ENCODE results near the gene MAP3K21.

Gene MAP3K21

GRCh38 chr1:233294913-233295236 is 32.6 kb upstream of the MAP3K21 start:
- Histone ChIP-seq H3K36me3 (no peaks in the 10 kb centered on the region), H4K20me1 (no peaks in the 10 kb centered on the region), H3K4me2 (peak overlapping the region; percentile 80 to 98 (median 96)), H3K4me1 (peaks cover 17 to 57% (median 23%) of the 10 kb centered on the region in 10 experiments), H3K27me3 (no peaks in the 10 kb centered on the region), H3K27ac (peak overlapping the region in 10 of 11 experiments; percentile 45 to 71 (median 59); a peak in 20 of 22 replicates), H3K9me3 (replicated peaks in 1 of 11) (no peaks in the 10 kb centered on the region), H3K4me3 (peak overlapping the region; percentile 62 to 94 (median 84)), H3K9ac (peak overlapping the region; percentile 67 to 80 (median 76); a peak in 21 of 22 replicates)
- no peak for TF ChIP-seq Cebpa-rat (IDR thresholded peaks at IDR 0.05)

- Histone ChIP-seq H3K9me3 (replicated peaks in 1 of 11) (no peaks in the 10 kb centered on the region), H3K27ac (peak within 1 kb of the TSS in 10 of 11 experiments; percentile 45 to 71 (median 59); a peak in 20 of 22 replicates)
- TF ChIP-seq Cebpa-rat (IDR thresholded peaks at IDR 0.05) = no peak
Observed at GRCh38 chr1:233295237-233295974, 32.1 kb upstream of the MAP3K21 start, which contains the start of gene PCNX2. Gene PCNX2 (minus strand): TSS chr1:233295725. CDS start chr1:233295478, 247 bp downstream.

GRCh38 chr1:233295975-233296322 is 31.6 kb upstream of the MAP3K21 start:
- no peak for TF ChIP-seq Cebpa-rat (IDR thresholded peaks at IDR 0.05)
- no peaks in the 10 kb centered on the region for H3K27me3 ChIP-seq
- peak overlapping the region; percentile 67 to 80 (median 76); a peak in 19 of 22 replicates for H3K9ac ChIP-seq
- peaks cover 0 to 5% (median 0%) of the 10 kb centered on the region in 11 experiments; a peak in 3 of 22 replicates for H3K9me3 ChIP-seq (replicated peaks in 1 of 11)
- H3K4me3 ChIP-seq = peak overlapping the region; percentile 62 to 94 (median 84)
- H4K20me1 ChIP-seq = no peaks in the 10 kb centered on the region
- peaks cover 17 to 48% (median 21%) of the 10 kb centered on the region in 10 experiments for H3K4me1 ChIP-seq
- no peaks in the 10 kb centered on the region for H3K36me3 ChIP-seq
- peak overlapping the region in 1 of 11 experiments; percentile 71; a peak in 2 of 22 replicates for H3K27ac ChIP-seq
- H3K4me2 ChIP-seq = peak overlapping the region; percentile 80 to 98 (median 96)

More at GRCh38 chr1:233295237-233295974, 32.1 kb upstream of the MAP3K21 start, which contains the start of gene PCNX2:
- H3K4me2 ChIP-seq = peak within 1 kb of the TSS; percentile 80 to 98 (median 96)
- no peaks in the 10 kb centered on the region for H4K20me1 ChIP-seq
- H3K9ac ChIP-seq = peak within 1 kb of the TSS; percentile 67 to 80 (median 76)
- H3K36me3 ChIP-seq = no peaks in the 10 kb centered on the region
- peaks cover 17 to 54% (median 23%) of the 10 kb centered on the region in 10 experiments for H3K4me1 ChIP-seq
- no peaks in the 10 kb centered on the region for H3K27me3 ChIP-seq
- H3K4me3 ChIP-seq = peak within 1 kb of the TSS; percentile 62 to 94 (median 84)

- no peak for TF ChIP-seq Cebpa-rat (IDR thresholded peaks at IDR 0.05)
- H3K9me3 ChIP-seq (replicated peaks in 1 of 11) = peaks cover 0 to 14% (median 8%) of the 10 kb centered on the region in 11 experiments; a peak in 12 of 22 replicates
- no peaks in the 10 kb centered on the region for H4K20me1 ChIP-seq
- no peak overlapping the region for H3K9ac ChIP-seq
- H3K4me2 ChIP-seq = no peak overlapping the region
- no peak overlapping the region for H3K27ac ChIP-seq
- no peak overlapping the region for H3K4me3 ChIP-seq
- peaks cover 6 to 19% (median 16%) of the 10 kb centered on the region in 10 experiments; a peak in 18 of 20 replicates for H3K4me1 ChIP-seq
- H3K27me3 ChIP-seq = no peaks in the 10 kb centered on the region
- no peaks in the 10 kb centered on the region for H3K36me3 ChIP-seq
Observed at GRCh38 chr1:233299450-233299849, 28.1 kb upstream of the MAP3K21 start.

GRCh38 chr1:233300326-233300725 is 27.2 kb upstream of the MAP3K21 start:
- TF ChIP-seq Cebpa-rat (IDR thresholded peaks at IDR 0.05) = no peak; a peak in 2 of 22 replicates
- peaks cover 0 to 10% (median 8%) of the 10 kb centered on the region in 10 experiments; a peak in 15 of 20 replicates for H3K4me1 ChIP-seq
- no peaks in the 10 kb centered on the region for H3K36me3 ChIP-seq
- no peaks in the 10 kb centered on the region for H4K20me1 ChIP-seq
- no peak overlapping the region for H3K27ac ChIP-seq
- H3K27me3 ChIP-seq = no peaks in the 10 kb centered on the region
- H3K9ac ChIP-seq = no peak overlapping the region
- no peak overlapping the region for H3K4me2 ChIP-seq
- H3K9me3 ChIP-seq (replicated peaks in 1 of 11) = peaks cover 0 to 14% (median 8%) of the 10 kb centered on the region in 11 experiments; a peak in 12 of 22 replicates
- no peak overlapping the region for H3K4me3 ChIP-seq

- TF ChIP-seq Cebpa-rat (IDR thresholded peaks at IDR 0.05) = no peak
- no peaks in the 10 kb centered on the region for H4K20me1 ChIP-seq
- no peak overlapping the region for H3K4me3 ChIP-seq
- no peak overlapping the region for H3K9ac ChIP-seq
- no peaks in the 10 kb centered on the region for H3K27me3 ChIP-seq
- H3K27ac ChIP-seq = no peak overlapping the region
- no peaks in the 10 kb centered on the region for H3K4me1 ChIP-seq
- H3K9me3 ChIP-seq (replicated peaks in 1 of 11) = peaks cover 0 to 14% (median 8%) of the 10 kb centered on the region in 11 experiments; a peak in 12 of 22 replicates
- H3K36me3 ChIP-seq = no peaks in the 10 kb centered on the region
- H3K4me2 ChIP-seq = no peak overlapping the region
Observed at GRCh38 chr1:233304489-233305102, 22.9 kb upstream of the MAP3K21 start.

GRCh38 chr1:233313434-233314155 is 13.9 kb upstream of the MAP3K21 start:
- Histone ChIP-seq H4K20me1 (no peaks in the 10 kb centered on the region), H3K9ac (no peak overlapping the region), H3K4me1 (no peaks in the 10 kb centered on the region), H3K9me3 (replicated peaks in 1 of 11) (no peaks in the 10 kb centered on the region), H3K4me2 (no peak overlapping the region), H3K4me3 (no peak overlapping the region), H3K36me3 (no peaks in the 10 kb centered on the region), H3K27ac (no peak overlapping the region), H3K27me3 (no peaks in the 10 kb centered on the region)
- TF ChIP-seq Cebpa-rat (IDR thresholded peaks at IDR 0.05) = no peak

- no peaks in the 10 kb centered on the region for H3K27me3 ChIP-seq
- no peaks in the 10 kb centered on the region for H4K20me1 ChIP-seq
- H3K9me3 ChIP-seq (replicated peaks in 1 of 11) = no peaks in the 10 kb centered on the region
- no peak overlapping the region for H3K27ac ChIP-seq
- H3K4me2 ChIP-seq = no peak overlapping the region
- H3K4me3 ChIP-seq = no peak overlapping the region
- no peaks in the 10 kb centered on the region for H3K36me3 ChIP-seq
- no peaks in the 10 kb centered on the region for H3K4me1 ChIP-seq
- no peak for TF ChIP-seq Cebpa-rat (IDR thresholded peaks at IDR 0.05)
- no peak overlapping the region for H3K9ac ChIP-seq
Observed at GRCh38 chr1:233315718-233316301, 11.7 kb upstream of the MAP3K21 start.

GRCh38 chr1:233316473-233316872 is 11.1 kb upstream of the MAP3K21 start:
- H3K4me3 ChIP-seq = no peak overlapping the region
- no peak for TF ChIP-seq Cebpa-rat (IDR thresholded peaks at IDR 0.05)
- H3K9ac ChIP-seq = no peak overlapping the region
- no peak overlapping the region for H3K4me2 ChIP-seq
- no peaks in the 10 kb centered on the region for H3K36me3 ChIP-seq
- no peak overlapping the region for H3K27ac ChIP-seq
- H3K27me3 ChIP-seq = no peaks in the 10 kb centered on the region
- H4K20me1 ChIP-seq = no peaks in the 10 kb centered on the region
- no peaks in the 10 kb centered on the region for H3K4me1 ChIP-seq
- H3K9me3 ChIP-seq (replicated peaks in 1 of 11) = no peaks in the 10 kb centered on the region

All from BLaER1 treated with 17β-estradiol and CSF1 and Interleukin-3, amounts not matched to agents 10 nM and 100 nM (cell line).